Activated CD8-positive, alpha-beta memory T cell treated with anti-CD3 and anti-CD28 coated beads, Interleukin-2, amount 10 ng/mL, durations not matched to agents 7 days and 5 days (primary cell): Measurements from ENCODE around the gene C14orf93. TPM values are rescaled to one million over a fixed set of nuclear protein-coding genes. Genes with fewer than 3 reads are reported as not detected.
A peak's percentile ranks its signal among the peaks of the same experiment; 100 is the strongest.

Experiments
- ATAC-seq: fragments of 150-1000 bp; cut with Tn5 transposase; one replicate; pipeline ENCODE4 v1.10.0; 2021; ENCODE audit warnings: moderate library complexity
- CTCF ChIA-PET: fragments of 350-600 bp; sonication (Branson Sonifier 250); formaldehyde crosslinking; loops from one replicate; lab custom pipeline; 2021; ENCODE audit warnings: antibody characterized with exemption; lab: Charles Lee
- DNase-seq: peaks from one replicate; pipeline ENCODE4 v3.0.0-alpha.2; 2020
- H3K27ac Mint-ChIP-seq: one replicate; pipeline ENCODE4 v1.8.0; 2021; ENCODE audit warnings: mild to moderate bottlenecking, mixed read lengths
- H3K27me3 Mint-ChIP-seq: one replicate; pipeline ENCODE4 v1.8.0; 2021; ENCODE audit warnings: mixed read lengths
- H3K36me3 Mint-ChIP-seq: one replicate; pipeline ENCODE4 v1.8.0; 2021; ENCODE audit warnings: mild to moderate bottlenecking, mixed read lengths
- H3K4me1 Mint-ChIP-seq: one replicate; pipeline ENCODE4 v1.8.0; 2021; ENCODE audit warnings: mixed read lengths
- H3K4me3 Mint-ChIP-seq: one replicate; pipeline ENCODE4 v1.8.0; 2021; ENCODE audit warnings: mild to moderate bottlenecking, moderate library complexity, mixed read lengths
- H3K9me3 Mint-ChIP-seq: one replicate; pipeline ENCODE4 v1.8.0; 2022; ENCODE audit warnings: low read depth, mixed read lengths
- total RNA-seq, 2 experiments: library from RNA; stranded (reverse); gene quantifications; one replicate each; pipeline ENCODE4 v1.2.3, GENCODE V29; 2021

The C14orf93 gene
- total RNA-seq, 2 experiments from 2014 or later: 9.0 to 12.6 TPM

GRCh38 chr14:23052671-23053070, 42.7 kb upstream of the C14orf93 start:
- ATAC-seq: no peak

GRCh38 chr14:23052182-23052623, 42.3 kb upstream of the C14orf93 start:
- H3K27me3 Mint-ChIP-seq: peaks cover 8% of the 10 kb centered on the region
- H3K27ac Mint-ChIP-seq: no peak overlapping the region
- DNase-seq: no peak
- no peak overlapping the region for H3K4me3 Mint-ChIP-seq
- no peaks in the 10 kb centered on the region for H3K9me3 Mint-ChIP-seq
- no peak for ATAC-seq
- no peaks in the 10 kb centered on the region for H3K36me3 Mint-ChIP-seq
- CTCF ChIA-PET: interaction anchor here (1.1 to 19.1 kb wide), 8 partner anchors 10 to 81 kb away, joined by 3 to 867 read pairs (median 4); partner anchors contain the start of gene AJUBA
- peaks cover 12% of the 10 kb centered on the region for H3K4me1 Mint-ChIP-seq

More at GRCh38 chr14:23052671-23053070, 42.7 kb upstream of the C14orf93 start:
- DNase-seq: no peak
- H3K36me3 Mint-ChIP-seq: no peaks in the 10 kb centered on the region
- no peak overlapping the region for H3K4me3 Mint-ChIP-seq
- no peaks in the 10 kb centered on the region for H3K9me3 Mint-ChIP-seq
- CTCF ChIA-PET: interaction anchor here (1.3 to 19.1 kb wide), 4 partner anchors 9 to 81 kb away, joined by 3 to 867 read pairs (median 78); partner anchors contain the start of gene AJUBA
- peaks cover 8% of the 10 kb centered on the region for H3K27me3 Mint-ChIP-seq
- H3K4me1 Mint-ChIP-seq: peaks cover 12% of the 10 kb centered on the region
- H3K27ac Mint-ChIP-seq: peak overlapping the region; percentile 33

GRCh38 chr14:23051141-23052057, 41.5 kb upstream of the C14orf93 start:
- Mint-ChIP-seq H3K36me3 (no peaks in the 10 kb centered on the region), H3K4me1 (peaks cover 7% of the 10 kb centered on the region), H3K9me3 (no peaks in the 10 kb centered on the region), H3K27me3 (peaks cover 3% of the 10 kb centered on the region), H3K27ac (no peak overlapping the region), H3K4me3 (no peak overlapping the region)
- ATAC-seq (no peak), DNase-seq (no peak)
- CTCF ChIA-PET: interaction anchor here (0.6 to 19.1 kb wide), 9 partner anchors 11 to 78 kb away, joined by 3 to 867 read pairs (median 4); partner anchors contain the start of gene AJUBA

GRCh38 chr14:23049011-23049410, 39.1 kb upstream of the C14orf93 start:
- H3K9me3 Mint-ChIP-seq: no peaks in the 10 kb centered on the region
- CTCF ChIA-PET: interaction anchor here (0.5 to 1.9 kb wide), 3 partner anchors 20 to 194 kb away, joined by 3 to 7 read pairs (median 5); no protein-coding TSS in a partner anchor
- no peak overlapping the region for H3K4me3 Mint-ChIP-seq

GRCh38 chr14:23047751-23048693, 38.1 kb upstream of the C14orf93 start:
- H3K36me3 Mint-ChIP-seq: no peaks in the 10 kb centered on the region
- H3K27ac Mint-ChIP-seq: no peak overlapping the region
- DNase-seq (no peak), ATAC-seq (no peak)
- H3K9me3 Mint-ChIP-seq: no peaks in the 10 kb centered on the region
- H3K4me3 Mint-ChIP-seq: no peak overlapping the region
- H3K4me1 Mint-ChIP-seq: no peaks in the 10 kb centered on the region
- H3K27me3 Mint-ChIP-seq: no peaks in the 10 kb centered on the region
- CTCF ChIA-PET: interaction anchor here (0.5 to 1.9 kb wide), 5 partner anchors 14 to 195 kb away, joined by 3 to 7 read pairs (median 4); no protein-coding TSS in a partner anchor

More at GRCh38 chr14:23049011-23049410, 39.1 kb upstream of the C14orf93 start:
- no peaks in the 10 kb centered on the region for H3K27me3 Mint-ChIP-seq
- ATAC-seq (no peak), DNase-seq (no peak)
- H3K4me1 Mint-ChIP-seq: no peaks in the 10 kb centered on the region
- no peaks in the 10 kb centered on the region for H3K36me3 Mint-ChIP-seq
- no peak overlapping the region for H3K27ac Mint-ChIP-seq

GRCh38 chr14:23047034-23047634, 37.2 kb upstream of the C14orf93 start:
- no peaks in the 10 kb centered on the region for H3K36me3 Mint-ChIP-seq
- no peaks in the 10 kb centered on the region for H3K4me1 Mint-ChIP-seq
- no peak overlapping the region for H3K27ac Mint-ChIP-seq
- CTCF ChIA-PET: interaction anchor here (0.5 to 2.4 kb wide), 5 partner anchors 9 to 51 kb away, joined by 3 to 7 read pairs (median 4); partner anchors contain the start of gene CDH24
- no peaks in the 10 kb centered on the region for H3K27me3 Mint-ChIP-seq
- DNase-seq: no peak
- ATAC-seq: no peak
- no peak overlapping the region for H3K4me3 Mint-ChIP-seq
- no peaks in the 10 kb centered on the region for H3K9me3 Mint-ChIP-seq

- no peaks in the 10 kb centered on the region for H3K27me3 Mint-ChIP-seq
- H3K36me3 Mint-ChIP-seq: no peaks in the 10 kb centered on the region
- no peak overlapping the region for H3K4me3 Mint-ChIP-seq
- H3K9me3 Mint-ChIP-seq: no peaks in the 10 kb centered on the region
- no peak overlapping the region for H3K27ac Mint-ChIP-seq
- ATAC-seq (no peak), DNase-seq (no peak)
- H3K4me1 Mint-ChIP-seq: no peaks in the 10 kb centered on the region
- CTCF ChIA-PET: interaction anchor here (1.6 to 2.4 kb wide), 2 partner anchors 12 to 23 kb away, joined by 7 read pairs; partner anchors contain the start of gene CDH24
These were observed 35.7 kb upstream of the C14orf93 start for GRCh38 chr14:23045419-23046357.

- no peak for ATAC-seq
- Mint-ChIP-seq H3K27me3 (no peaks in the 10 kb centered on the region), H3K36me3 (no peaks in the 10 kb centered on the region), H3K9me3 (no peaks in the 10 kb centered on the region), H3K4me1 (no peaks in the 10 kb centered on the region), H3K4me3 (no peak overlapping the region), H3K27ac (no peak overlapping the region)
- CTCF ChIA-PET: interaction anchor here (1.1 to 2.4 kb wide), 2 partner anchors 13 to 58 kb away, joined by 4 to 7 read pairs; partner anchors contain the start of gene CDH24
- DNase-seq: no peak
These were observed 34.9 kb upstream of the C14orf93 start for GRCh38 chr14:23044840-23045239.

GRCh38 chr14:23043754-23044153, 33.8 kb upstream of the C14orf93 start:
- Mint-ChIP-seq H3K9me3 (no peaks in the 10 kb centered on the region), H3K4me1 (no peaks in the 10 kb centered on the region), H3K27me3 (peaks cover under 1% of the 10 kb centered on the region), H3K4me3 (no peak overlapping the region), H3K36me3 (no peaks in the 10 kb centered on the region), H3K27ac (no peak overlapping the region)
- CTCF ChIA-PET: interaction anchor here (1.1 to 2.3 kb wide), 3 partner anchors 12 to 57 kb away, joined by 4 to 7 read pairs (median 6); no protein-coding TSS in a partner anchor
- no peak for ATAC-seq
- no peak for DNase-seq

GRCh38 chr14:23043145-23043544, 33.2 kb upstream of the C14orf93 start:
- Mint-ChIP-seq H3K4me3 (no peak overlapping the region), H3K27ac (no peak overlapping the region), H3K4me1 (no peaks in the 10 kb centered on the region), H3K9me3 (no peaks in the 10 kb centered on the region), H3K36me3 (no peaks in the 10 kb centered on the region), H3K27me3 (peaks cover 3% of the 10 kb centered on the region)
- CTCF ChIA-PET: interaction anchor here (1.4 to 2.3 kb wide), 4 partner anchors 13 to 61 kb away, joined by 3 to 7 read pairs (median 5); no protein-coding TSS in a partner anchor
- ATAC-seq: no peak
- no peak for DNase-seq

GRCh38 chr14:23042162-23042965, 32.4 kb upstream of the C14orf93 start, which contains the start of gene PSMB11:
Gene PSMB11, plus strand, starts transcription at chr14:23042212. Its CDS starts 14 bp downstream, at chr14:23042226.
- H3K4me3 Mint-ChIP-seq: no peak within 1 kb of the TSS
- DNase-seq (no peak), ATAC-seq (no peak)
- no peak within 1 kb of the TSS for H3K27ac Mint-ChIP-seq
- CTCF ChIA-PET: interaction anchor here (1.1 to 2.3 kb wide), 5 partner anchors 13 to 61 kb away, joined by 3 to 7 read pairs (median 6); no protein-coding TSS in a partner anchor
- H3K27me3 Mint-ChIP-seq: peaks cover 3% of the 10 kb centered on the region
- no peaks in the 10 kb centered on the region for H3K36me3 Mint-ChIP-seq
- no peaks in the 10 kb centered on the region for H3K4me1 Mint-ChIP-seq
- H3K9me3 Mint-ChIP-seq: no peaks in the 10 kb centered on the region
